ENCODE results near the gene CSRNP3. TPM values are rescaled to one million over a fixed set of nuclear protein-coding genes. Genes with fewer than 3 reads are reported as not detected.

CSRNP3 gene
- total RNA-seq, 1 experiment from 2014 or later: 0.41 TPM

GRCh38 chr2:165562233-165562632 is 92.7 kb downstream of the CSRNP3 start:
- Histone ChIP-seq H3K36me3 (ENCODE audit: low read depth) (no peaks in the 10 kb centered on the region), H3K9me3 (ENCODE audit: insufficient read depth, low read depth) (no peaks in the 10 kb centered on the region), H3K9me2 (ENCODE audit: insufficient read depth) (no peaks in the 10 kb centered on the region), H3K27ac (no peak overlapping the region), H3K27me3 (ENCODE audit: insufficient read depth, low read depth) (no peaks in the 10 kb centered on the region), H3F3A (ENCODE audit: insufficient read depth, low read depth) (no peaks in the 10 kb centered on the region), H3K4me2 (no peak overlapping the region), H3K4me1 (replicated peaks; ENCODE audit: insufficient read depth) (no peaks in the 10 kb centered on the region), H3K79me2 (ENCODE audit: low read depth) (no peaks in the 10 kb centered on the region), H4K20me1 (ENCODE audit: insufficient read depth) (no peaks in the 10 kb centered on the region), H2AFZ (no peak overlapping the region), H3K4me3 (no peak overlapping the region)
- DNase-seq: no peak
- TF ChIP-seq EZH2 (IDR thresholded peaks at IDR 0.05; ENCODE audit: low read depth) (no peak), CTCF (conservative IDR thresholded peaks at IDR 0.05) (no peak)
- CTCF ChIA-PET: no interaction called here
- intact Hi-C loops (cut with micrococcal nuclease; ENCODE audit: unreplicated experiment): loop anchor here (10.0 kb wide), 1 partner anchor 203 kb away; no protein-coding TSS in a partner anchor
- BruUV-seq (replicated peaks): no TSS peak
- POLR2A ChIA-PET (ENCODE audit: unreplicated experiment): no interaction called here

- POLR2A ChIA-PET (ENCODE audit: unreplicated experiment): no interaction called here
- no peaks in the 10 kb centered on the region for H3K79me2 ChIP-seq (ENCODE audit: low read depth)
- no peaks in the 10 kb centered on the region for H3K4me1 ChIP-seq (replicated peaks; ENCODE audit: insufficient read depth)
- BruUV-seq (replicated peaks): no TSS peak
- no peaks in the 10 kb centered on the region for H3K9me3 ChIP-seq (ENCODE audit: insufficient read depth, low read depth)
- TF ChIP-seq EZH2 (IDR thresholded peaks at IDR 0.05; ENCODE audit: low read depth) (no peak), CTCF (conservative IDR thresholded peaks at IDR 0.05) (no peak; the same call in 1 of the 2 replicates)
- intact Hi-C loops (cut with micrococcal nuclease; ENCODE audit: unreplicated experiment): loop anchor here (10.0 kb wide), 1 partner anchor 201 kb away; no protein-coding TSS in a partner anchor
- H3K27ac ChIP-seq: no peak overlapping the region
- CTCF ChIA-PET: no interaction called here
- H3F3A ChIP-seq (ENCODE audit: insufficient read depth, low read depth): no peaks in the 10 kb centered on the region
- no peak overlapping the region for H2AFZ ChIP-seq
- H3K4me3 ChIP-seq: no peak overlapping the region
- no peaks in the 10 kb centered on the region for H3K27me3 ChIP-seq (ENCODE audit: insufficient read depth, low read depth)
- no peak overlapping the region for H3K4me2 ChIP-seq
- H3K9me2 ChIP-seq (ENCODE audit: insufficient read depth): no peaks in the 10 kb centered on the region
- H3K36me3 ChIP-seq (ENCODE audit: low read depth): no peaks in the 10 kb centered on the region
- H4K20me1 ChIP-seq (ENCODE audit: insufficient read depth): no peaks in the 10 kb centered on the region
- no peak for DNase-seq
Observed at GRCh38 chr2:165563468-165564225, 94.1 kb downstream of the CSRNP3 start.

GRCh38 chr2:165566008-165566407 is 96.5 kb downstream of the CSRNP3 start:
- no TSS peak for BruUV-seq (replicated peaks)

More at GRCh38 chr2:165566008-165566407, 96.5 kb downstream of the CSRNP3 start:
- TF ChIP-seq CTCF (conservative IDR thresholded peaks at IDR 0.05): no peak
- no peak for TF ChIP-seq EZH2 (IDR thresholded peaks at IDR 0.05; ENCODE audit: low read depth)
- Histone ChIP-seq H3K36me3 (ENCODE audit: low read depth) (no peaks in the 10 kb centered on the region), H3K9me3 (ENCODE audit: insufficient read depth, low read depth) (no peaks in the 10 kb centered on the region), H4K20me1 (ENCODE audit: insufficient read depth) (no peaks in the 10 kb centered on the region), H3K27ac (no peak overlapping the region), H3K4me1 (replicated peaks; ENCODE audit: insufficient read depth) (no peaks in the 10 kb centered on the region), H3K9me2 (ENCODE audit: insufficient read depth) (no peaks in the 10 kb centered on the region), H3K4me3 (no peak overlapping the region), H3K4me2 (no peak overlapping the region), H3K27me3 (ENCODE audit: insufficient read depth, low read depth) (no peaks in the 10 kb centered on the region), H3K79me2 (ENCODE audit: low read depth) (no peaks in the 10 kb centered on the region), H3F3A (ENCODE audit: insufficient read depth, low read depth) (no peaks in the 10 kb centered on the region), H2AFZ (no peak overlapping the region)
- DNase-seq: no peak
- intact Hi-C loops (cut with micrococcal nuclease; ENCODE audit: unreplicated experiment): loop anchor here (10.0 kb wide), 1 partner anchor 199 kb away; no protein-coding TSS in a partner anchor
- ChIA-PET CTCF (no interaction called here), POLR2A (ENCODE audit: unreplicated experiment) (no interaction called here)
